HG02798 (cell line): ENCODE measurements around the gene DUS3L.
A peak's percentile ranks its signal among the peaks of the same experiment; 100 is the strongest.

ENCODE experiments used
- ATAC-seq: cut with Tn5 transposase; IDR thresholded peaks from one replicate; pipeline ENCODE4 v1.9.1; 2021; ENCODE audit warnings: mild to moderate bottlenecking; ENCODE audit not compliant: unreplicated experiment, poor library complexity

The DUS3L gene

GRCh38 chr19:5790559-5791520 lies at the start of gene DUS3L:
TSS of gene DUS3L (minus strand) at chr19:5791163. CDS start at chr19:5791141, 22 bp downstream.
- ATAC-seq = peak; percentile 94

DNA sequence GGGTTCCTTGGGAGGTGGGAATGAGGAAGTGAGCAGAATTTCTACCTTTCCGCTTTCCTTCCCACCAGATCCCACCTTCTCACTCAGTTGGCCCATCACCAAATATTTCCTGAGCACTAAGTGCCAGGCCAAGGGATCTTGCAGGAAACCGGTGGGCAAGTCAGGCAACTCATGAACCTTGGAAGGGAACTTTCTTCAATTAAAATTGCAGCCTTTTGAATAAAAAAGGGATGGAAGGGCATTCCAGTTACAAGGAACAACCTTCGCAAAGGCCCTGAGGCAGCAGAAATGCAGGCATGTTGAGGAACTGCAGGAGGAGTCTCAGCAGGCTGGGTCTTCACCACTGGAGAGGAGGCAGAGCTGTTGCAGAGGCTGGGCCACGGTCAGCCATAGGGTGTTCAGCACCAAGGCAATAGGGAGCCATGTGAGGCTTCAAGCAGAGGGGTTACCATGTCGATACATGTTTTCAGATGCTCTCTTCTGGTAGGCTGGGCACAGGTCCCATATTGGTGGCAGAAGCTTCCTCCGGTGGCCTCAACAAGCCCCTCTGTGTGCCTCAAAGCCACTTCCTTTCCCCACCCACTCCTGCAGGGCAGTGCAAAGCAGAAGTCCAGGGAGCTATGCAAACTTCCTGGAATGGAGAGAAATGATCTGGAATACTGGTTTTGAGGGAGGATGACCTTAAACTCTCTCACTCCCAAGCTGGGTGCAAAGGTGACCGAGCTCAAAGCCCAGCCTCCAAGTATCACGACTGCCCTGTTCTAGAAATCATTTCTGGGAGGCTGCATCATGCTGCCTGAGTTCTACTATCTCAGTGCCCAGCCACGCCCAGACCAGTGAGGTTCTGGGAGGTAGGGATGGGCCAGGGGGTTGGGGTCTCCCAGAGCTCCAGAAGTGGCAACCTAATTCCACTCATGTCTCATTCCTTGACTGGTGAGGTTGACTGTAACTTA lies 48.4 kb upstream of the DUS3L start, which contains the start of gene FUT6:
TSS of gene FUT6 (minus strand) at position 638 of the 953 bp plus-strand sequence. CDS start 7,135 bp downstream, outside the sequence.
- ATAC-seq = no peak

- no peak for ATAC-seq
Observed at GRCh38 chr19:5838353-5839064, 47.5 kb upstream of the DUS3L start.

GRCh38 chr19:5837761-5838352 lies 46.9 kb upstream of the DUS3L start:
- ATAC-seq = no peak

GRCh38 chr19:5832527-5833216 lies 41.7 kb upstream of the DUS3L start:
- ATAC-seq = no peak

DNA sequence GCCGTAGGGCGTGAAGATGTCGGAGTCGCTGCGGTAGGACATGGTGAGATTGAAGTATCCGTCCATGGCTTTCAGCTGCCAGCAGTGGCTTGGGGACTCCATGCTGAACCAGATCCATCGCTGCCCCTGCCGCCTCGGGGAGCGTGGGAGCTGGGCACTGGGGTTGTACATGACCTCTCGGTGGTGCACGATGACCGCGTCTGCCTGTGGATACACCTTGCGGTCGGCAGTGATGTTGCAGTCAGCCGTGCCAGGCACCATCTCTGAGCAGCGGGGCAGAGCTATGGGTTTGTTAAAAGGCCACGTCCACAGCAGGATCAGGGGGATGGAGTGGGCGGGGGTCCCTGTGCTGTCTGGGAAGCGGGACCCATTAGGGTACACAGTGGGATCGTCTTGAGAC lies 41.1 kb upstream of the DUS3L start:
- ATAC-seq = no peak

GRCh38 chr19:5831159-5831558 lies 40.2 kb upstream of the DUS3L start:
- ATAC-seq = no peak

DNA sequence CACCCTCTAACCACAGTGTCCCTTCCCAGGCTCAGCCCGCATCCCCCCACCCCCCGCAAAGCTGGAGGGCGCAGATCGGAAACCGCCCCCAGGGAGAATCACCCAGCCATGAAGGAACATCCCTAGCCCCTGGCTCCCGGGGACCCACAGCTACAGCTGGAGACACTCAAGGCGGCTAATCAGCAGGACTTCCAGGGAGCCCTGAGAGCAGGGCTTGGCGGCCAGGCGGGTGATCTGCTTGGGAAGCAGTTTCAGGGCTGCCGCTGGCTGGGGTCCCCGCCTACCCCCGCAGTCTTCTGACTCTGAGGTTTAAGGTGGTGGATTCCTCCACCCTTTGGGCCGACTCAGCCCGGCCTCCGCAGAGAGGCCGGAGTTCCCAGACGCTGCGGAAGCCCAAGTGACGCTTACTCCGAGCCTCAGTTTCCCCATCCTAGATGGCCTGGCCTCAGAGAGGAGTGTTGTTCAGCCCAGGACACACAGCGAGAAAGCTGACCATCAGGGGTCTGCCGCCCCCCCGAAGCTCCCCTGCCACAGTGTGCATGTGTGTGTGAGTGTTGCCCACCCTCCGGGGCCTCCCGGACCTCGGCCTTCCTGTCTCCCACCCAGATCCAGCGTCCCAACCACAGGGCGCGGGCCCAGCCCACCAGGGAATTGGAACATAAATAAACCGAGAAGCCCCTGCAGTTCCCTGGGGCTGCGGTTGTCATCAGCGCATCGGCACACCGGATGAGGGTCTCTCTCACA lies 38.8 kb upstream of the DUS3L start:
- ATAC-seq = no peak

GRCh38 chr19:5828661-5829566 lies 38.0 kb upstream of the DUS3L start:
- ATAC-seq = no peak

DNA sequence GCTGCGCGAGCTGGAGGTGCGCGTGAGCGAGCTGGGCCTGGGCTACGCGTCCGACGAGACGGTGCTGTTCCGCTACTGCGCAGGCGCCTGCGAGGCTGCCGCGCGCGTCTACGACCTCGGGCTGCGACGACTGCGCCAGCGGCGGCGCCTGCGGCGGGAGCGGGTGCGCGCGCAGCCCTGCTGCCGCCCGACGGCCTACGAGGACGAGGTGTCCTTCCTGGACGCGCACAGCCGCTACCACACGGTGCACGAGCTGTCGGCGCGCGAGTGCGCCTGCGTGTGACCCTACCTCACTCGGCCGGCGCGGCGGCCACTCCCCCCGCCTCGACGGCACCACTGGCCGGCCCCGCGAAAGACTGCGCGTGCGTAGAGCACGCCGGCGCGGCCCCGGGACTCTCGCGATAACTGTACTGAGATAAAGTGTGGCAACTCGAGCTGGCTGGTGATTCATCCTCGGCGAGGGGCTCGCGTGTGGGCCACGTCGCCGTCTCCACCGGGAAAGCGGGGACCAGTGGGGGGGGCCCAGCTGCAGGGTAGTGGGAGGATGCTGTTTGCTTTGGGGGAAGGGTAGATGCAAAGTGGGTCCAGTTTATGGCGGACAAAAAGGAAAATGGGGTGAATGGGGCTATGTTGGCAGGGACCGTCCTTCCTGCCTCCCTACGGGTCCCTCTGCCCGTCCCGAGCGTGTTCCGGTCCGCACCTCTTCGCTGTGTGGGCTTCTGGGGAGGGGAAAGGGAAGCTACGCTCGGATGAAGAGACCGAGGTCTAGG lies 37.1 kb upstream of the DUS3L start:
- peak; percentile 74 for ATAC-seq

DNA sequence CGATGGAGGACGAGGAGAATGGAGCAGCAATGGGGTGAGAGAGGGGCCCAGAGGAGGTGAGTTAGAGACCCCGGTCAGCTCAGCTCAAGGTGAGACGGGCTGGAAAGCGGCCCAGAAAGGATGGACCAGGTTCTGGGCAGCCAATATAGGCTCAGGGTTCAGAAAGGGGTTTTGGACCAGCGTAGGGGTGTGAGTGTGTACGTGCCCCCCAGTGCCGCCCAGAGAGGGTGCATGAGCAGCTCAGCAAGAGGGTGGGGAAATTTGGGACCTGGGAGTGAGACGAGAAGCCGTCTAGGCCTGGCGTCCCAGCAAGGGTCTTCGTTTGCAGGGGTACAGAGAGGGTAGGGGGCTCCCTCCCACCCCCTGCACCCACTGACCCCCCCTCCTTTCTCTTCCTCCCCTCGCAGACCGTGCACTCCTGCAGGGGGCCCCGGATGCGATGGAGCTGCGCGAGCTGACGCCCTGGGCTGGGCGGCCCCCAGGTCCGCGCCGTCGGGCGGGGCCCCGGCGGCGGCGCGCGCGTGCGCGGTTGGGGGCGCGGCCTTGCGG lies 36.5 kb upstream of the DUS3L start:
- no peak for ATAC-seq

- ATAC-seq = no peak
Observed at GRCh38 chr19:5826531-5827341, 35.8 kb upstream of the DUS3L start.

GRCh38 chr19:5825178-5825577 lies 34.2 kb upstream of the DUS3L start:
- ATAC-seq = no peak

- no peak for ATAC-seq
Observed at GRCh38 chr19:5824751-5825150, 33.8 kb upstream of the DUS3L start.

DNA sequence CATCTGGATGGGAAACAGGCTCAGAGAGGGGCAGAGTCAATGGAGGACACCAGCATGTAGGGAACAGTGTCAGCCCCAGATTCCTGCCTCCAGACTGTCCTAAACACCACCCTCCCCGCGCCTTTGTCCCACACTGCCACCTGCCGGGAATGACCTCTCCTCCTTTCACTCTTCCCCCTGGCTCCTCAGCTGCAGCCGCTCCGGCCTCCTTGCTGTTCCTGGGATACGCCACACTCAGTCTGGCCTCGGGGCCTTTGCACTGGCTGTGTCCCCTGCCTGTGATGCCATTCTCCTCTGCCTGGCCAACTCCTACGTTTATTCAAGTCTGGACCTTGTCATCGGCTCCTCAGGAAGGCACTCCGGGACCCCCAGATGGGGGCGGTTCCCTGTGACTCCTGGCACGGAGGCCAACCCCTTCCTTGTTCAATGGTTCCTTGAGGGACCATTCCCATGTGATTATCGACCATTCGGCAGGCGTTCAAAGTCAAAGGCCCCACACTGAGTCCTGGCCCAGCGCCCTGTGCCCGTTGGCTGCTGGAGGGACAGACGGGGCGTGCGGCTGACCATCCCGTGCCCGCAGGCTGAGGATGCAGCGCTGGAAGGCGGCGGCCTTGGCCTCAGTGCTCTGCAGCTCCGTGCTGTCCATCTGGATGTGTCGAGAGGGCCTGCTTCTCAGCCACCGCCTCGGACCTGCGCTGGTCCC lies 32.8 kb upstream of the DUS3L start:
- no peak for ATAC-seq
